Activated T-helper 2 cell treated with anti-CD3 and anti-CD28 coated beads, Interferon-gamma antibody, Interleukin-2, Interleukin-4, amounts not matched to agents 10 μg/mL and 5 μg/mL and 100 μg/mL, durations not matched to agents 14 hours and 24 hours and 36 hours (primary cell): ENCODE results near the gene FAM8A1. TPM values are rescaled to one million over a fixed set of nuclear protein-coding genes. Genes with fewer than 3 reads are reported as not detected.

Source experiments
- DNase-seq: peaks from one replicate; pipeline ENCODE4 v3.0.0; 2021; ENCODE audit warnings: low spot score
- H3K27ac Mint-ChIP-seq: one replicate; pipeline ENCODE4 v1.8.0; 2021; ENCODE audit warnings: mixed read lengths
- H3K27me3 Mint-ChIP-seq: one replicate; pipeline ENCODE4 v1.8.0; 2021; ENCODE audit warnings: low read depth, mixed read lengths
- H3K36me3 Mint-ChIP-seq: one replicate; pipeline ENCODE4 v1.8.0; 2021; ENCODE audit warnings: low read depth, mixed read lengths
- H3K4me1 Mint-ChIP-seq: one replicate; pipeline ENCODE4 v1.8.0; 2021; ENCODE audit warnings: low read depth, mixed read lengths
- H3K4me3 Mint-ChIP-seq: one replicate; pipeline ENCODE4 v1.8.0; 2021; ENCODE audit warnings: low read depth, mild to moderate bottlenecking, moderate library complexity, mixed read lengths
- H3K9me3 Mint-ChIP-seq: one replicate; pipeline ENCODE4 v1.8.0; 2021; ENCODE audit warnings: mixed read lengths
- intact Hi-C: fragments of 100-400 bp; cut with micrococcal nuclease; formaldehyde crosslinking; loops from one replicate; pipeline ENCODE4 v1.15.1; 2023
- total RNA-seq: library from RNA; stranded (reverse); gene quantifications from 2 replicates; pipeline ENCODE4 v1.2.3, GENCODE V29; 2022

The FAM8A1 gene
- total RNA-seq, 1 donor from 2014 or later = 4.8 TPM

- Mint-ChIP-seq H3K9me3 (no peaks in the 10 kb centered on the region), H3K4me1 (peaks cover 28% of the 10 kb centered on the region), H3K36me3 (peaks cover 67% of the 10 kb centered on the region), H3K27me3 (no peaks in the 10 kb centered on the region), H3K4me3 (no peak overlapping the region), H3K27ac (no peak overlapping the region)
- intact Hi-C loops = no loop called here
- no peak for DNase-seq
Observed at GRCh38 chr6:17650656-17651309, 50.7 kb downstream of the FAM8A1 start.

DNA sequence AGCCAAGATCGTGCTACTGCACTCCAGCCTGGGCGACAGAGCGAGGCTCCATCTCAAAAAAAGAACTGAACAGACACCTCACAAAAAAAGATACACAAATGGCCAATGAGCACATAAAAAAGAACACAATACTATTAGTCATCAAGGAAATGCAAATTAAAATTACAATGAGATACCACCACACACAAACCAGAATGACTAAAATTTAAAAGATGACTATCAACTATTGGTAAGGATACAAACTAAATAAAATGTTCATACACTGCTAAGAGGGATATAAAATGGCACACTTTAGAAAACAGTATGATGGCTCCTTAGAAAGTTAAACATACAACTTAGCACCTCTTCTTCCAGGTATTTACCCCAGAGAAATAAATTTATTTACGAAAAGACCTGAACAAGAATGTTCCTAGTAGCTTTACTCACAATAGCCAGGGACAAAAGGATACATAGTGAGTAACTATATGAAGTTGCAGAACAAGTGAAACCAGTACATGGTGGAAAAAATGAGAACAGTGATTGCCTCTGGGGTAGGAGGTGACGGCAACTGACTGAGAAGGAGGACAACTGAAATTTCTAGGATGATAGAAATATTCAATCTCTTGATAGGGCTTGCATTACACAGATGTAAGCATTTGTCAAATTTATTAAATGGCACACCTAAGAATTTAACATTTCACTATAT lies 53.2 kb downstream of the FAM8A1 start:
- Mint-ChIP-seq H3K36me3 (peaks cover 78% of the 10 kb centered on the region), H3K9me3 (no peaks in the 10 kb centered on the region), H3K27ac (peak overlapping the region; percentile 77), H3K27me3 (no peaks in the 10 kb centered on the region), H3K4me1 (peaks cover 30% of the 10 kb centered on the region), H3K4me3 (no peak overlapping the region)
- no peak for DNase-seq
- intact Hi-C loops = loop anchor here (1.0 kb wide), 1 partner anchor 53 kb away; the partner anchor contains the start of gene NUP153

- Mint-ChIP-seq H3K27ac (no peak overlapping the region), H3K27me3 (no peaks in the 10 kb centered on the region)
- intact Hi-C loops = no loop called here
Observed at GRCh38 chr6:17656092-17656491, 56.0 kb downstream of the FAM8A1 start.

GRCh38 chr6:17656644-17657043 lies 56.5 kb downstream of the FAM8A1 start:
- no peak for DNase-seq
- Mint-ChIP-seq H3K9me3 (no peaks in the 10 kb centered on the region), H3K4me1 (peaks cover 26% of the 10 kb centered on the region), H3K27me3 (no peaks in the 10 kb centered on the region), H3K4me3 (no peak overlapping the region), H3K36me3 (peaks cover 86% of the 10 kb centered on the region), H3K27ac (no peak overlapping the region)
- intact Hi-C loops = no loop called here

More at GRCh38 chr6:17656092-17656491, 56.0 kb downstream of the FAM8A1 start:
- H3K9me3 Mint-ChIP-seq = no peaks in the 10 kb centered on the region
- H3K36me3 Mint-ChIP-seq = peaks cover 81% of the 10 kb centered on the region
- H3K4me1 Mint-ChIP-seq = peaks cover 24% of the 10 kb centered on the region
- DNase-seq = no peak
- H3K4me3 Mint-ChIP-seq = no peak overlapping the region

Other genes with a start within 250 kb of the FAM8A1 start
- gene CAP2, start 206.7 kb upstream of the FAM8A1 start, total RNA-seq = not detected in 2 replicates
- gene NUP153, start 106.6 kb downstream of the FAM8A1 start, total RNA-seq = 90.2 and 93.5 TPM in 2 replicates